HepG2 (cell line): Measurements from ENCODE around the gene MMP7.

Source experiments
- JDP2 ChIP-seq: sonication (generic); formaldehyde crosslinking; IDR thresholded peaks from 2 replicates; pipeline ENCODE4 v1.8.1; 2022; ENCODE audit warnings: missing genetic modification reagents, borderline replicate concordance
- NFE2L2 ChIP-seq: fragments of 150-350 bp; IDR thresholded peaks from 2 replicates; pipeline ENCODE4 v1.6.1; 2014; ENCODE audit warnings: low read length
- U2AF1 ChIP-seq: fragments of 200-400 bp; formaldehyde crosslinking; optimal IDR thresholded peaks from 2 replicates; pipeline ENCODE3; 2017; ENCODE audit warnings: mild to moderate bottlenecking, low read depth, low read length
- ZNF253 ChIP-seq: sonication (generic); formaldehyde crosslinking; IDR thresholded peaks from 2 replicates; pipeline ENCODE4 v1.8.0; 2022; ENCODE audit warnings: mild to moderate bottlenecking, missing genetic modification reagents, borderline replicate concordance
- ZNF558 ChIP-seq: sonication (generic); formaldehyde crosslinking; IDR thresholded peaks from 2 replicates; pipeline ENCODE4 v1.9.0; 2022; ENCODE audit warnings: mild to moderate bottlenecking, missing genetic modification reagents, borderline replicate concordance
- ZNF615 ChIP-seq: sonication (generic); formaldehyde crosslinking; IDR thresholded peaks from 2 replicates; pipeline ENCODE4 v1.5.0; 2020; ENCODE audit warnings: mild to moderate bottlenecking, missing genetic modification reagents, borderline replicate concordance

GRCh38 chr11:102577182-102577581, 46.6 kb upstream of the MMP7 start:
- TF ChIP-seq U2AF1 (no peak), ZNF615 (CRISPR knock-in tag) (no peak), ZNF253 (CRISPR knock-in tag) (no peak), ZNF558 (no peak), NFE2L2 (no peak), JDP2 (CRISPR knock-in tag) (no peak)
